HL-60 (cell line): Measurements from ENCODE around the gene NANOS2.
A peak's percentile ranks its signal among the peaks of the same experiment; 100 is the strongest.

Source experiments
- DNase-seq, 2 experiments: peaks; one replicate each; pipeline ENCODE4 v3.0.0-alpha.2; 2010 to 2020; ENCODE audit warnings: low read depth in 1 of 2, low spot score in 1 of 2
- H3K27ac ChIP-seq: fragments of 250-450 bp; sonication (Bioruptor Pico); replicated peaks from 2 replicates; pipeline ENCODE4 v1.5.1; 2020; ENCODE audit warnings: mild to moderate bottlenecking, moderate library complexity
- H3K27me3 ChIP-seq: fragments of 250-450 bp; sonication (Bioruptor Pico); 2 replicates; pipeline ENCODE4 v1.5.1; 2021; ENCODE audit warnings: mild to moderate bottlenecking, moderate library complexity; ENCODE audit not compliant: insufficient read depth, poor library complexity, severe bottlenecking
- H3K4me3 ChIP-seq: replicated peaks from 2 replicates; pipeline ENCODE4 v1.5.1; 2011; ENCODE audit warnings: mild to moderate bottlenecking, control low read depth, low read length; ENCODE audit not compliant: insufficient read depth
- GABPA ChIP-seq: IDR thresholded peaks from 2 replicates; pipeline ENCODE4 v1.6.1; 2012; ENCODE audit warnings: low read depth
- POLR2AphosphoS5 ChIP-seq: IDR thresholded peaks from 2 replicates; pipeline ENCODE4 v1.6.1; 2012; ENCODE audit warnings: low read depth
- SPI1 ChIP-seq: IDR thresholded peaks from 2 replicates; pipeline ENCODE4 v1.6.1; 2012; ENCODE audit warnings: low read depth, mild to moderate bottlenecking, borderline replicate concordance
- TF ChIP-seq, protein P1 (sequence below): IDR thresholded peaks from one replicate; pipeline ENCODE4 v1.5.1; 2011; ENCODE audit warnings: low read length, control low read depth, inconsistent platforms; ENCODE audit not compliant: insufficient read depth
- TF ChIP-seq, protein P2 (sequence below): IDR thresholded peaks from 2 replicates; pipeline ENCODE4 v1.6.1; 2012; ENCODE audit warnings: low read depth; ENCODE audit not compliant: insufficient replicate concordance

The NANOS2 gene

DNA sequence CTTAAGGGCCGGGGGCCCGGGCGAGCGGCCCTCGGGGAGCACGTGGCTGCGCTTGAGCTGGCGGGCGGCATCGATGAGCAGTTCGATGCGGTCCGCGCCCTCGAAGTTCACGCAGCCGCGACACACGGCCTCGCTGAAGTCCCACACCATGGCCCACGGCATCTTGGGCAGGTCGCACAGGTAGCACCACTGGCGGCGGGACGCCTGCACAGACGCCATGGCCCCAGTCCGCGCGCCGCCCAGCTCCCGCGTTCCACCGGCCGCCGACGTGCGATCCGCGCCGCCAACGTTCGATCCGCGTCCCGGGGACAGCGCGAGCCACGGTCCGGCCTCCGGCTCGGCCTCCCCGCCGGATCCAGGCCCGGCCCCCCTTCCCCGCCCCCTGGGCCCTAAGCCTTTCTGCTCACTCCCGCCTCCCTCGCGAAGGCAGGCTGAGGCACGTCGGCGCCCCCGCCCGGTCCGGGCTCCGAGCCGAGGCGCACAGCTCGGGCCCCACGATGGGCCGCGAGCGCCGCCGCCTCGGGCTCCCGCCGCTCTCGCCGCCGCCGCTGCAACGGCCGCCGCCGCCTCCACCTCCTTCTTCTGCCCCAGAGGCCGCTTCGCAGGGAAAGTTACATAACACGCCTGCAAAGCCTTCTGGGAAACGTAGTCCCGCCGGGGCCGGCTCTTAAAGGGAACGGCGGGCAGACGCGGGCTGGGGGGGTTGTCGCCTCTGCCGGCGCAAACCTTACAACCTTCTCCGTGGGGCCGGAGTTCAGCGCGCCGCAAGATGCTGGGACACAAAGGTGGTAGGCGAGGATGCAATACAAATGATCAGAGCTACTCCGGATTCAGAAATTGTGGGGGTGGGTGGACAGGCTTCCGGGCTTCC is 28.8 kb downstream of the NANOS2 start, which contains the start of gene IRF2BP1:
Gene IRF2BP1 (minus strand): TSS at position 586 of the 871 bp plus-strand sequence. CDS start 367 bp downstream, at position 219.
- Histone ChIP-seq H3K4me3 (peak within 1 kb of the TSS; percentile 67), H3K27ac (peak within 1 kb of the TSS; percentile 84)
- peak; percentile 82 to 95 for DNase-seq

GRCh38 chr19:45884682-45885555 is 29.7 kb downstream of the NANOS2 start:
- no peaks in the 10 kb centered on the region for H3K27me3 ChIP-seq
- H3K4me3 ChIP-seq: peak overlapping the region; percentile 67
- DNase-seq: no peak
- no peak for TF ChIP-seq GABPA
- TF ChIP-seq, protein P1, sequence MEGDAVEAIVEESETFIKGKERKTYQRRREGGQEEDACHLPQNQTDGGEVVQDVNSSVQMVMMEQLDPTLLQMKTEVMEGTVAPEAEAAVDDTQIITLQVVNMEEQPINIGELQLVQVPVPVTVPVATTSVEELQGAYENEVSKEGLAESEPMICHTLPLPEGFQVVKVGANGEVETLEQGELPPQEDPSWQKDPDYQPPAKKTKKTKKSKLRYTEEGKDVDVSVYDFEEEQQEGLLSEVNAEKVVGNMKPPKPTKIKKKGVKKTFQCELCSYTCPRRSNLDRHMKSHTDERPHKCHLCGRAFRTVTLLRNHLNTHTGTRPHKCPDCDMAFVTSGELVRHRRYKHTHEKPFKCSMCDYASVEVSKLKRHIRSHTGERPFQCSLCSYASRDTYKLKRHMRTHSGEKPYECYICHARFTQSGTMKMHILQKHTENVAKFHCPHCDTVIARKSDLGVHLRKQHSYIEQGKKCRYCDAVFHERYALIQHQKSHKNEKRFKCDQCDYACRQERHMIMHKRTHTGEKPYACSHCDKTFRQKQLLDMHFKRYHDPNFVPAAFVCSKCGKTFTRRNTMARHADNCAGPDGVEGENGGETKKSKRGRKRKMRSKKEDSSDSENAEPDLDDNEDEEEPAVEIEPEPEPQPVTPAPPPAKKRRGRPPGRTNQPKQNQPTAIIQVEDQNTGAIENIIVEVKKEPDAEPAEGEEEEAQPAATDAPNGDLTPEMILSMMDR: no peak
- TF ChIP-seq POLR2AphosphoS5: 0 out of 2 replicates have a peak, but pooled peaks have one; percentile 9
- TF ChIP-seq, protein P2, sequence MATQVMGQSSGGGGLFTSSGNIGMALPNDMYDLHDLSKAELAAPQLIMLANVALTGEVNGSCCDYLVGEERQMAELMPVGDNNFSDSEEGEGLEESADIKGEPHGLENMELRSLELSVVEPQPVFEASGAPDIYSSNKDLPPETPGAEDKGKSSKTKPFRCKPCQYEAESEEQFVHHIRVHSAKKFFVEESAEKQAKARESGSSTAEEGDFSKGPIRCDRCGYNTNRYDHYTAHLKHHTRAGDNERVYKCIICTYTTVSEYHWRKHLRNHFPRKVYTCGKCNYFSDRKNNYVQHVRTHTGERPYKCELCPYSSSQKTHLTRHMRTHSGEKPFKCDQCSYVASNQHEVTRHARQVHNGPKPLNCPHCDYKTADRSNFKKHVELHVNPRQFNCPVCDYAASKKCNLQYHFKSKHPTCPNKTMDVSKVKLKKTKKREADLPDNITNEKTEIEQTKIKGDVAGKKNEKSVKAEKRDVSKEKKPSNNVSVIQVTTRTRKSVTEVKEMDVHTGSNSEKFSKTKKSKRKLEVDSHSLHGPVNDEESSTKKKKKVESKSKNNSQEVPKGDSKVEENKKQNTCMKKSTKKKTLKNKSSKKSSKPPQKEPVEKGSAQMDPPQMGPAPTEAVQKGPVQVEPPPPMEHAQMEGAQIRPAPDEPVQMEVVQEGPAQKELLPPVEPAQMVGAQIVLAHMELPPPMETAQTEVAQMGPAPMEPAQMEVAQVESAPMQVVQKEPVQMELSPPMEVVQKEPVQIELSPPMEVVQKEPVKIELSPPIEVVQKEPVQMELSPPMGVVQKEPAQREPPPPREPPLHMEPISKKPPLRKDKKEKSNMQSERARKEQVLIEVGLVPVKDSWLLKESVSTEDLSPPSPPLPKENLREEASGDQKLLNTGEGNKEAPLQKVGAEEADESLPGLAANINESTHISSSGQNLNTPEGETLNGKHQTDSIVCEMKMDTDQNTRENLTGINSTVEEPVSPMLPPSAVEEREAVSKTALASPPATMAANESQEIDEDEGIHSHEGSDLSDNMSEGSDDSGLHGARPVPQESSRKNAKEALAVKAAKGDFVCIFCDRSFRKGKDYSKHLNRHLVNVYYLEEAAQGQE: no peak
- no peak for TF ChIP-seq SPI1
- H3K27ac ChIP-seq: peak overlapping the region; percentile 84; the same call in 1 of the 2 replicates

More for the DNA sequence above, 28.8 kb downstream of the NANOS2 start, which contains the start of gene IRF2BP1:
- TF ChIP-seq POLR2AphosphoS5: no peak
- TF ChIP-seq GABPA: peak; percentile 28; the same call in 1 of the 2 replicates
- H3K27me3 ChIP-seq: no peaks in the 10 kb centered on the region

GRCh38 chr19:45883881-45884681 is 30.5 kb downstream of the NANOS2 start:
- H3K4me3 ChIP-seq: no peak overlapping the region
- DNase-seq: no peak
- no peak overlapping the region for H3K27ac ChIP-seq
- TF ChIP-seq GABPA: no peak
- no peak for TF ChIP-seq POLR2AphosphoS5
- TF ChIP-seq, protein P1: no peak
- TF ChIP-seq SPI1: no peak
- TF ChIP-seq, protein P2: no peak
- H3K27me3 ChIP-seq: peaks cover 2% of the 10 kb centered on the region
